HG03469 (cell line): Measurements from ENCODE around the gene DYNC1H1.

ENCODE experiments used
- ATAC-seq: cut with Tn5 transposase; IDR thresholded peaks from one replicate; pipeline ENCODE4 v1.9.1; 2021; ENCODE audit warnings: mild to moderate bottlenecking, moderate library complexity, moderate number of reproducible peaks; ENCODE audit not compliant: unreplicated experiment

Gene DYNC1H1

GRCh38 chr14:101939646-101940170, 24.7 kb upstream of the DYNC1H1 start:
- ATAC-seq: no peak

GRCh38 chr14:101944451-101944850, 19.9 kb upstream of the DYNC1H1 start:
- ATAC-seq: no peak

- no peak for ATAC-seq
These were observed 19.2 kb upstream of the DYNC1H1 start for GRCh38 chr14:101945171-101945570.

- ATAC-seq: peak; percentile 4
These were observed 16.8 kb upstream of the DYNC1H1 start for GRCh38 chr14:101947577-101947903.

GRCh38 chr14:101947904-101948665, 16.3 kb upstream of the DYNC1H1 start:
- peak; percentile 97 for ATAC-seq

- ATAC-seq: no peak
These were observed 15.6 kb upstream of the DYNC1H1 start for GRCh38 chr14:101948666-101949216.

GRCh38 chr14:101950100-101950499, 14.3 kb upstream of the DYNC1H1 start:
- ATAC-seq: no peak

GRCh38 chr14:101950516-101951215, 13.7 kb upstream of the DYNC1H1 start:
- no peak for ATAC-seq

- no peak for ATAC-seq
These were observed 11.2 kb upstream of the DYNC1H1 start for GRCh38 chr14:101953151-101953550.

GRCh38 chr14:101954501-101954900, 9.9 kb upstream of the DYNC1H1 start:
- no peak for ATAC-seq

- ATAC-seq: no peak
These were observed 8.6 kb upstream of the DYNC1H1 start for GRCh38 chr14:101955695-101956161.

GRCh38 chr14:101956179-101956885, 8.0 kb upstream of the DYNC1H1 start:
- ATAC-seq: no peak

- ATAC-seq: no peak
These were observed 6.8 kb upstream of the DYNC1H1 start for GRCh38 chr14:101957406-101958234.

- ATAC-seq: no peak
These were observed 5.8 kb upstream of the DYNC1H1 start for GRCh38 chr14:101958418-101959180.

GRCh38 chr14:101959277-101959676, 5.1 kb upstream of the DYNC1H1 start:
- ATAC-seq: no peak

- ATAC-seq: no peak
These were observed 4.1 kb upstream of the DYNC1H1 start for GRCh38 chr14:101960225-101960624.

- no peak for ATAC-seq
These were observed 3.2 kb upstream of the DYNC1H1 start for GRCh38 chr14:101961011-101961721.

- ATAC-seq: no peak
These were observed 2.4 kb upstream of the DYNC1H1 start for GRCh38 chr14:101961746-101962502.
